ENCODE results near the gene ASB6. TPM values are rescaled to one million over a fixed set of nuclear protein-coding genes. Genes with fewer than 3 reads are reported as not detected.

ASB6 gene
- total RNA-seq, 1 donor: 21.0 TPM

DNA sequence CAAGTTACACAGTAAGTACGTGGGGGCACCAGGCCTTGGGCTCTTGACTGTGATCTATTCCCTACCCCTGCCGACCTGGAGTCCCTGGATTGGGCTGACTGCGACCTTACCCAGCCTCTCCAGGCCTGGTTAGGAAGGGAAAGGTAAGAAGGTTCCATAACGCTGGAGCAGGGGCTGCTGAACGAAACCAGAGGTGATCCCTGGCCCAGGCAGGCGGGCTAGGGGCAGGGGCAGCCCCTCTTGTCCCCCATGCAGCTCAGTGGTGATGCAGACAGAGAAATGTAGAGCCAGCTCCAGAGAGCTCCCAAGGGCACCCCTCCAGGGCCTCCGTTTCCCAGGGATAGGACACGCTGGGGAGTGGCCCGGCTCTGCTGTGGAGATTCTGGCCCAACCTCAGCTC lies 37.6 kb upstream of the ASB6 start:
- DNase-seq (ENCODE audit: insufficient read length, low spot score, missing footprints): peak; percentile 79
- no peaks in the 10 kb centered on the region for H3K9me3 ChIP-seq (ENCODE audit: low read depth, low read length)
- TF ChIP-seq, protein P1, sequence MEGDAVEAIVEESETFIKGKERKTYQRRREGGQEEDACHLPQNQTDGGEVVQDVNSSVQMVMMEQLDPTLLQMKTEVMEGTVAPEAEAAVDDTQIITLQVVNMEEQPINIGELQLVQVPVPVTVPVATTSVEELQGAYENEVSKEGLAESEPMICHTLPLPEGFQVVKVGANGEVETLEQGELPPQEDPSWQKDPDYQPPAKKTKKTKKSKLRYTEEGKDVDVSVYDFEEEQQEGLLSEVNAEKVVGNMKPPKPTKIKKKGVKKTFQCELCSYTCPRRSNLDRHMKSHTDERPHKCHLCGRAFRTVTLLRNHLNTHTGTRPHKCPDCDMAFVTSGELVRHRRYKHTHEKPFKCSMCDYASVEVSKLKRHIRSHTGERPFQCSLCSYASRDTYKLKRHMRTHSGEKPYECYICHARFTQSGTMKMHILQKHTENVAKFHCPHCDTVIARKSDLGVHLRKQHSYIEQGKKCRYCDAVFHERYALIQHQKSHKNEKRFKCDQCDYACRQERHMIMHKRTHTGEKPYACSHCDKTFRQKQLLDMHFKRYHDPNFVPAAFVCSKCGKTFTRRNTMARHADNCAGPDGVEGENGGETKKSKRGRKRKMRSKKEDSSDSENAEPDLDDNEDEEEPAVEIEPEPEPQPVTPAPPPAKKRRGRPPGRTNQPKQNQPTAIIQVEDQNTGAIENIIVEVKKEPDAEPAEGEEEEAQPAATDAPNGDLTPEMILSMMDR (IDR thresholded peaks at IDR 0.05; ENCODE audit: extremely low read depth, low read depth, low read length): no peak
- no peaks in the 10 kb centered on the region for H3K36me3 ChIP-seq (ENCODE audit: insufficient read depth, low read length)
- H3K4me2 ChIP-seq (ENCODE audit: insufficient read depth, low read length): no peak overlapping the region
- peaks cover 35% of the 10 kb centered on the region for H3K79me2 ChIP-seq (ENCODE audit: insufficient read depth, low read length)
- H3K4me3 ChIP-seq (ENCODE audit: insufficient read depth, low read length): no peak overlapping the region
- no peaks in the 10 kb centered on the region for H3K27me3 ChIP-seq (ENCODE audit: insufficient read depth, low read length)
- no peak overlapping the region for H2AFZ ChIP-seq (ENCODE audit: low read length)
- peaks cover 51% of the 10 kb centered on the region for H4K20me1 ChIP-seq (ENCODE audit: insufficient read depth, low read length)
- no peak overlapping the region for H3K27ac ChIP-seq (ENCODE audit: low read depth, low read length)
- H3K4me1 ChIP-seq (ENCODE audit: insufficient read depth, low read length): peaks cover 8% of the 10 kb centered on the region

DNA sequence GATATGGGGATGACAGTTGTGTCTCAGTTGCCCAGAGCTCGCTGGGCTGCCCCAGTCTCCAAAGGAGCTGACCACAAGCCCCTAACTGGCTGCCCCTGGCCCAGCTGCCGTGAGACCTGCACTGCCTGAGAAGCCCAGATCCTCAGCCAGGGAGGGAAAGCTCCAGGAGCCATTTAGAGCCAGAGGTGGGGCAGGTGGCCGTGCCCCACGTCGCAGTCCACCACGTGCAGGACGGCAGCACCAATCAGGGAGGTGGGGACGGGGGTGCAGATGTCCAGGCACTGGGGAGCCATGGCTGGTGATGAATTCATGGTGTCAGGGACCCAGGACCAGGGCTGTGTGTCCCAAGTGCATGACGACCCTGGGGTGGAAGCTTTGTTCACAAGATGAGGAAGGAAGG lies 36.9 kb upstream of the ASB6 start:
- peaks cover 42% of the 10 kb centered on the region for H3K79me2 ChIP-seq (ENCODE audit: insufficient read depth, low read length)
- no peak overlapping the region for H3K27ac ChIP-seq (ENCODE audit: low read depth, low read length)
- peaks cover 8% of the 10 kb centered on the region for H3K4me1 ChIP-seq (ENCODE audit: insufficient read depth, low read length)

DNA sequence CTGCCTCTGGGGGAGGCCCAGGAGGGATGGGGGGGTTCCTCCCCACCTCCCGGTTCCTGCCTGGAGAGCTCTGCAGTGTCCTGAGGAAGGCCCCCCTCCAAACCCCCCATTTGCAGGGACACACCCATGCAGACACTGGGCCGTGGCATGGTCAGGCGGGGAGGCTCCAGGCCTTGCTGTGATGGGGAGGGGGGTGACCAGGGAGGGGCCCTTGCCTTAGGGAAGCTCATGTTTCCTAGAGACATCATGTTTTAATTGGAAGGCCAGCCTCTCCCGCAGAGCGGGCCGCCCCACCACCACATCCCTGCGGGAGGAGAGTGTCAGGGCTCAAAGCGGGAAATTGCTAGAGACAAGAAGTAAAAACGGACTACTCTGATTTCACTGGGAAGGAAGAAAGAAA lies 35.5 kb upstream of the ASB6 start:
- Histone ChIP-seq H3K4me3 (ENCODE audit: insufficient read depth, low read length) (no peak overlapping the region), H3K4me2 (ENCODE audit: insufficient read depth, low read length) (no peak overlapping the region), H3K9me3 (ENCODE audit: low read depth, low read length) (no peaks in the 10 kb centered on the region), H3K4me1 (ENCODE audit: insufficient read depth, low read length) (peaks cover 8% of the 10 kb centered on the region), H3K27ac (ENCODE audit: low read depth, low read length) (no peak overlapping the region), H3K79me2 (ENCODE audit: insufficient read depth, low read length) (peaks cover 46% of the 10 kb centered on the region), H3K27me3 (ENCODE audit: insufficient read depth, low read length) (no peaks in the 10 kb centered on the region), H2AFZ (ENCODE audit: low read length) (no peak overlapping the region), H3K36me3 (ENCODE audit: insufficient read depth, low read length) (no peaks in the 10 kb centered on the region), H4K20me1 (ENCODE audit: insufficient read depth, low read length) (peaks cover 67% of the 10 kb centered on the region)
- TF ChIP-seq, protein P1 (IDR thresholded peaks at IDR 0.05; ENCODE audit: extremely low read depth, low read depth, low read length): no peak
- peak; percentile 81 for DNase-seq (ENCODE audit: insufficient read length, low spot score, missing footprints)

More for the DNA sequence above, 36.9 kb upstream of the ASB6 start:
- peaks cover 57% of the 10 kb centered on the region for H4K20me1 ChIP-seq (ENCODE audit: insufficient read depth, low read length)
- H3K36me3 ChIP-seq (ENCODE audit: insufficient read depth, low read length): no peaks in the 10 kb centered on the region
- no peak overlapping the region for H3K4me3 ChIP-seq (ENCODE audit: insufficient read depth, low read length)
- no peak overlapping the region for H3K4me2 ChIP-seq (ENCODE audit: insufficient read depth, low read length)
- H3K27me3 ChIP-seq (ENCODE audit: insufficient read depth, low read length): no peaks in the 10 kb centered on the region
- peak; percentile 31 for DNase-seq (ENCODE audit: insufficient read length, low spot score, missing footprints)
- H3K9me3 ChIP-seq (ENCODE audit: low read depth, low read length): no peaks in the 10 kb centered on the region
- TF ChIP-seq, protein P1 (IDR thresholded peaks at IDR 0.05; ENCODE audit: extremely low read depth, low read depth, low read length): no peak
- no peak overlapping the region for H2AFZ ChIP-seq (ENCODE audit: low read length)

DNA sequence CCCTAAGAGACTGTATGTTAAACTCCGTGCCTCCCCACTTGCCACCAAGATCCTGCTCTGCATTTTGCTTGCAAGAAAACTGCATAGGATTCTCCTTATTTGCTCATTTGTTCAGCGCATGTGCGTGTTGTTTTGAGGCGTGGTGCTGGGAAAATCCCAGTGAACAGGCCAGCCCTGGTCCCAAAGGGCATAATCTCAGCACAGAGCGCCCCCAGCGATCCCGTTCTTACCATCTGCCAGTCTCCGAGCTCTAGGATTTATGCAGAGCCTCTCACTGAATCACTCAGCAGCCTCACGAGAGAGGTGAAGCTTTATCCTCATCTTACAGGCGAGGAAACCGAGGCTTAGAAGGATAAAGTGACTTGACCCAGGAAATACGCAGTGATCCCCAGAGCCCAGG lies 35.0 kb upstream of the ASB6 start:
- H3K27ac ChIP-seq (ENCODE audit: low read depth, low read length): no peak overlapping the region
- H3K27me3 ChIP-seq (ENCODE audit: insufficient read depth, low read length): no peaks in the 10 kb centered on the region
- no peaks in the 10 kb centered on the region for H3K9me3 ChIP-seq (ENCODE audit: low read depth, low read length)
- DNase-seq (ENCODE audit: insufficient read length, low spot score, missing footprints): peak; percentile 97
- no peaks in the 10 kb centered on the region for H3K36me3 ChIP-seq (ENCODE audit: insufficient read depth, low read length)
- H4K20me1 ChIP-seq (ENCODE audit: insufficient read depth, low read length): peaks cover 65% of the 10 kb centered on the region
- H3K4me1 ChIP-seq (ENCODE audit: insufficient read depth, low read length): peaks cover 9% of the 10 kb centered on the region
- no peak overlapping the region for H3K4me2 ChIP-seq (ENCODE audit: insufficient read depth, low read length)
- TF ChIP-seq, protein P1 (IDR thresholded peaks at IDR 0.05; ENCODE audit: extremely low read depth, low read depth, low read length): peak; percentile 37
- H3K79me2 ChIP-seq (ENCODE audit: insufficient read depth, low read length): peaks cover 51% of the 10 kb centered on the region
- no peak overlapping the region for H2AFZ ChIP-seq (ENCODE audit: low read length)
- H3K4me3 ChIP-seq (ENCODE audit: insufficient read depth, low read length): no peak overlapping the region

Measured in osteoblast (primary cell).